ENCODE data around the gene PLXNA2.
A peak's percentile ranks its signal among the peaks of the same experiment; 100 is the strongest.

The PLXNA2 gene

DNA sequence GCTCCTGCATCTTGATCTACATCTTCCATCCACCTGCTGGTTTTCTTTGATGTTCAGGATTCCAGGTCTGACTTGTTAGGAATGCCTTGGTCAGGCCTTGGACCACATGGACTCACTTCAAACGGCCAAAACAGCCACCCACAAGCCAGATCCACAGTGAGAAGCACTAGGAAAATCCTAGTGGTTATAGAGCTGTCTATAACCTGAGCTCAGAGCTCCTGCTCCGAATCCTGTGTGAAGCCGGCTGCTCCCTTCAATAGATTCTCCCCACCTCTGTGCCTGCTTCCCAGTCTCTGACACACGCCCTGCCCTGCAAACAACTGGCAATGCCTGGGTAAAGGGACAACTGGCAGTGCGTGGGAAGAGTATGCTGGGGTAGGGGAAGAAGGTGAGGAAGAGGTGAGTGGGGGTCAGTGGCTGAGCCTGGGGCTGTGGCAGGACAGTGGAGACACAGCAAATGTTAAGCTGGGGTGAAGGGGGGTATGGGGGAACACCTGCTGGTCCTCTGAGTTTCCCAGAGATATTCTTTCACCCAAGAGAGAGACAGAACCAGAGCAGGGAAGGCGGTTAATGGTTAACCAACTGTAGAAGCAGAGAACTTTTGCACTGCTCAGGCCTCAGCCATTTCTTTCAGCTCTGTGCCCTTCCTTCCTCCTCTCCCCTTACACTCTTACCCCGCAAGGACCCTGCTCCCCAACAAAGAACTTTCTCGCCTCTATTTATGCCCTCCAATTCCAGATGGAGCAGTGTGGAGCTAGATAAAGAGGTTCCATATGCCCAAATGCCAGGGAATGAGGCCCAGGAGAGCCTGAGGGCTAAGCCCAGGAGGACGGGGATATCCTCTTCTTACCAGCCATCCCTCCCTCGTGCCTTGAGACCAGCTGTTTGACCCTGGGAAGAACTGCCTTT lies 4.5 kb downstream of the PLXNA2 start:
- no peak for DNase-seq

DNA sequence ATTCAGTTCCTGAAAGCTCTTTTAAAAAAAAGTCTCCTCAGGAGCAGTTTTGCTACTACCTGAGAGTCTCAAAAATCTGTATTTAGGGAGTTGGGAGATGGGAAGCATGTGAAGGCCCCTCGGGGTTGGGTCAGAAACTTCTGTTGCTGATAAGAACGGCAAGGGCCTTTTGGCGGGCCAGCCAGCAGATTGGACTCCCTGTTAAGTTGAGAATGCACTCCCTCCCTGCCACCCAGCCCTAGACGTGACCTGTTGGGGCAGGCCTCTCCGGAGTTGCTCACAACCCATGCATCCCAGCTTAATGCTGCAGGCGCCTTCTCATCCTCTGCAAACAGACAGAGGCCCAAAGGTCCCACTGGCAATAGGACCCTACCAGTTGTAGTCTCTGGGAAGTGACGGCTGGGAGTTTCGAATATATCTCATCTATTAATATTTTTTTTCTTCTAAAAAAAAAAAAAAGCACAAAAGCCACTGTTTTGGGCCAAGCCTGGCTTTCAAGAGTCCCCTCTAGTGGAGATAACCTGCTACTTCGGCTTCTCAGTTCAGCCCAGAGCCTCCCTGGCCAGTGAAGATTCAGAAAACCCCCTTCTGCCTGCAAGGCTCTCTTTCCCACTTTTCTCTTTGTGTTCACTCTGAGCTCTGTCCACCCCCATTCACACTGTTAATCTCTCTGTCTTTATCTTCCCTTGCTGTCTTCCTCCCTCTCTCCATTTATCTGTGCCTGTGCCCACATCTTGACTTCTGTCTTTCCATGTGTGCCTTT lies 5.3 kb downstream of the PLXNA2 start:
- DNase-seq: peak in 1 of 2 experiments; percentile 43

DNA sequence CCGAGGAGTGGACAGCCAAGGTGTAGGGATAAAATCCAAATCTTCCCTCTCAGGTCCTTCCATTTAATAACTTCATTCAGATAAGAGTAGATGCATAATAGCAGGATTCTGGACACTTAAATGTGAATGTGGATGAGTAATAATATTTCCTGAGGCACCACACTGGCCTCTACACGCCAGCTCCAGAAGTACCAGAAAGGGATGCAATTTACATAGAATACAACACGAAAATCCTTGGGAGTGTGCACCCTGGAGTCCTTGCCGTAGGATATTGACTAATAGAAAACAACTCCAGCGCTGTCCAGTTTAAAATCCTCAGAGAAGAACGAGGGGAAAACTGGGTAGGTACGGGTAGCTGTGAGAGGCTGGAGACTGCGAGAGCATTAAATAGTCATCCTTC lies 6.9 kb downstream of the PLXNA2 start:
- DNase-seq: no peak

DNA sequence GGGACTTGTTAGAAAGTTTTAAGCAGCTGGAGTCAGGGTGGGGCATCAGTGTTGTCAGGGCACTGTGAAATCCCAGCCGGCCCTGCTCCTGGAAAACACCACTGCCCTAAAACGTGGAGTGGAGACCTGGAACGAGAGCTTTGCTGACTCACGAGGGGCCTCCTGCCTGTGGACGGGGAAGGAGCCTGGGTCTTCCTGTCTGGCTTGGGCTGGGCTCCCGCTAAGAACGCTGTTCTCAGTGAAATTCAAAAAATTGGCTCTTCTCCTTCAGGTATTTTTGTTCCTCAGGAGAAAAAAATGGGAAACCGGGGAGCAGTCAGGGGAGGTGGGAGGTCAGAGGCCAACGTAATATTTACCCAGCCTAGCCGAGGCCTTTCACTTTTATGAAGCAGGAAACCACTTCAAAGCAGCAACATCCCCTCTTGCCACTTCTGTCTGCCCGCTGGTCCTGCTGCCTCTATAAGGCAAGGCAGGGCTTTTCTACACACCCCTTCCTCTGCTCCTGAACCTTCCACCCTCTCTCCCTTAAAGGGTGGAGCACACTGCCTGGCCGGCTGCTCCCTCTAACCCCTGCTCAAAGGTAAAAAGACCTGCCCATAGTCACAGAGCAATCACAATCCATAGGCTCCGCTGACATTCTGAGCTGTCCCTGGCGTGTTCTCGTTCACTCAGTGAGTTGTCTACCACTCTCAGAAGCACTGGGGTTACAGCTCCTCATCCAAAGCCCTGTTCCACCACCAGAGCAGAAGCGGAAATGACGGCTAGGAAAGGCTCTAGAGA lies 8.0 kb downstream of the PLXNA2 start:
- DNase-seq: no peak

DNA sequence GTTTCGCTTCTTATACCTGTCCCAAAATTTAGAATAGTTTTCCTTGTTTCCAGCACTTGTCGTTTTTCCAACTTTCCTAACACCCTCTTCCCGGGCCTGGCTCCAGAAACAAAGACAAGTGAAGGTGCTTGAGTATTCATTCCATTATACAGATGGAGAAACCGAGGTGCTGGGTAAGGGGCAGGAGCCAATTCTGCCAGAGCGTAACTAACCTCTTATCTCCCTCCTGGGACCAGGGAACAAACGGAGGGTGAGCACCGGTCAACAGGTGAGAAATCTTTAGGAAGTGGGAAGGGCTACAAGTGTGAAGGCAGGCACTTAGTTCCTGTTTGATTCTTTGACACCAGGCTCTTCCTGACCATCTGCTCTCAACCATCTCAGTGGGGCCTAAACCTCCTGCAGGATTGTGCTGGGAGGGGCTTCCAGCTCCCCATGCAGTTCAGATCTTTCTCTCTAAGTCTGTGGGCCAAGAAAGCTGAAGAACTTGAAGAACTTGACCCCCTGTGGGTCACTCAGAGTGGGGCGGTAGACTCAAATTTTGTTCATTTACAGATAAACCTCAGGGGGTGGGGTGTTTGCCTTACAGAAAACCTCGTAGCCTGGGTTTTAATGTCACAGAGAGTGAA lies 8.7 kb downstream of the PLXNA2 start:
- no peak for DNase-seq

DNA sequence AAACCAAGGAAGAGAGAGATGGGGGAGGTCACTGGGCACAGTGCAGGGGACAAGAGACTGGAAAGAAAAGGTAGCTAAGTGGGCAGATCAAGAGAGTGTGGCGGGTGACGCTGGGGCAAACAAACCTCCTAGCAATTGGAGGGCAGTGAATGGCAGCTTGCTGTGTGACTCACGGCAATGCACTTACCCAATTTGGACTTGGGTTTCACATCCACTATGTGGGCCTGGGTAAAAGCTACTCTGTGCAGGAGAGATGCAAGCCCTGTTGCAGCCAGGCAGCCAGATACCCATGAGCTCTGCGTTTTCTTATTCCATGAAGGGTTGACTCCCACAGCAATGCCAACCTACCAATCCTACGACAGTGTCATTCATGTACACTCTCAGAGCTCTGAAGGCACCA lies 9.5 kb downstream of the PLXNA2 start:
- DNase-seq: no peak

DNA sequence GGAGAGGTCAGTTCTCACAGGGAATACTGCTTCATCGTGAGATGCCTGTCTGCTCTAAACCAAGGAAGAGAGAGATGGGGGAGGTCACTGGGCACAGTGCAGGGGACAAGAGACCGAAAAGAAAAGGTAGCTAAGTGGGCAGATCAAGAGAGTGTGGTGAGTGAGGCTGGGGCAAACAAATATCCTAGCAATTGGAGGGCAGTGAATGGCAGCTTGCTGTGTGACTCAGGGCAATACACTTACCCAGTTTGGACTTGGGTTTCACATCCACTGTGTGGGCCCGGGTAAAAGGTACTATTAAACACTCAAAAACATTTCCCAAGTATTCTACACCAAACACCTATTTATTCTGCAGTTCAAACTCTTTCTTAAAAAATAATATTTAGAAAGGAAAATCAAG lies 10.2 kb downstream of the PLXNA2 start:
- no peak for DNase-seq

DNA sequence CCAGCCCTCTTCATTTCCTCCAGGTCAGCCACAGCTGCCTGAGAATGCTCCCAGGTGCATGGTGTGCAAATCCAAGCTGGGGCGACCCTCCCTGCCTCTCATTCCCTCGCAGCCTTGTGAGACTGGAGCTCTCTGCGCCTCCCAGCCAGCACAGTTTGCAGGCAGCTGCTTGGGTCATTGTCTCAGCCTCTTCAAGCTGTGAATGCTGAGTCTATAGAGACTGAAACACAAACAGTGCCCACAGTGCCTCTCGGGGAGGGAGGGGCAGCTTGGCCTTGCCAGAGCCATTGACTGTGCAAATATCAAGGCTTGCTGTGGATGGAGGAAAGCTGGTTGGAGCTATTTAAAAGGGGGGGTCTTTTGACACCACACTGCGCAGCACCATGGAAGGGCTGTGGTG lies 10.6 kb downstream of the PLXNA2 start:
- no peak for DNase-seq

DNA sequence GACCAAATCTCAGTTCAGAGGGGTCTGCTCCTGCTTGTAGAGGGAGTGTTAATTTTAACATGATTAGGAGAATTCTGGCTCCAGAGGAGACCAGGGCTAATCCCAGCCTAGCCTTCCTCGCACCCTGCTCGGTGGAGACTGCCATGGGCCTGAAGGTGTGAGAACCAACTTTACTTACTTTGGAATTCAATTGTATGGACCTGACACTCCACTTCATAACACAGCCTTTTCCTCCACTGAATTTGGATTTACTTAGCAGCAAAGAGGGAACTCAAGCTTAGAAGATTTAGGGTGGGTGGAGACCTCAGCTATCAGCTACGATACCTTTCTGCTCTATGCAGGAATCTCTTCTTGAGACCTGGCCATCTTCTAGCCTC lies 11.5 kb downstream of the PLXNA2 start:
- no peak for DNase-seq

DNA sequence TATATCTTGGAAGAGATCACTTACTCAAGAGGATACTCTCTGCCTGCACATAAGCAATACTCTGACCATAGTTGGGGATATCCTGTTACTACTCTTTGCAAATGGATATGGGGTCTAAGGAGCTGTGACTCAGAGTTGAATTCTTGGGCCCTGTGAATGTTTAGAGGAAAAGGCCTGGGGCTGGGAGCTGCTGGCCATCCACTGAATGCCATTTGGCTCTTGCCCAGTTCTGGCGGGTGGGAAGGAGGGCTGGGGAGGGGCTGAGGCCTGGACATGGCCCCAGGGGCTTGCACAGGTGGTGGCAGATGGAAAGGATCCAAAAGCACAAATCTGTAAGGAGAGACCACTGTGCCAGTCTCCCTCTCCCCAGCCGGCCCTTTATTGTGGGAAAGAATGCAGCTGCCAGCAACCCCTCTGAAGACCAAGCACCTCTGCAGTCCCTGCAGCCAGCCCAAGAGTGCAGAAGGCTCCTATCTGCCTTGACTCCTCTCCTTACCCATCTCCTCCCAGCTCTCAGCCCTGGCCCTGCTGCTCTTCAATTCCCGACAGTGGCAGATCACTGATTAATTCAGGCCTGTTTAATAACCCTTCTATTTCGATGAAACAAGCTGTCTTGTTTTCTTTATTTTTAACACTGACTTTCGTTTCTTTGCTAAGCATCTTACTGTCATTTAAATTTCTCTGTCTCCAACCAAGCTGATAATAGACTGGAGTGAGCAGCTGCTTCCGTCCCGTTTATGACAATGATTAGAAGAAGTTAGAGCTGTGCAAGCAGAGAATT lies 12.1 kb downstream of the PLXNA2 start:
- DNase-seq: no peak

DNA sequence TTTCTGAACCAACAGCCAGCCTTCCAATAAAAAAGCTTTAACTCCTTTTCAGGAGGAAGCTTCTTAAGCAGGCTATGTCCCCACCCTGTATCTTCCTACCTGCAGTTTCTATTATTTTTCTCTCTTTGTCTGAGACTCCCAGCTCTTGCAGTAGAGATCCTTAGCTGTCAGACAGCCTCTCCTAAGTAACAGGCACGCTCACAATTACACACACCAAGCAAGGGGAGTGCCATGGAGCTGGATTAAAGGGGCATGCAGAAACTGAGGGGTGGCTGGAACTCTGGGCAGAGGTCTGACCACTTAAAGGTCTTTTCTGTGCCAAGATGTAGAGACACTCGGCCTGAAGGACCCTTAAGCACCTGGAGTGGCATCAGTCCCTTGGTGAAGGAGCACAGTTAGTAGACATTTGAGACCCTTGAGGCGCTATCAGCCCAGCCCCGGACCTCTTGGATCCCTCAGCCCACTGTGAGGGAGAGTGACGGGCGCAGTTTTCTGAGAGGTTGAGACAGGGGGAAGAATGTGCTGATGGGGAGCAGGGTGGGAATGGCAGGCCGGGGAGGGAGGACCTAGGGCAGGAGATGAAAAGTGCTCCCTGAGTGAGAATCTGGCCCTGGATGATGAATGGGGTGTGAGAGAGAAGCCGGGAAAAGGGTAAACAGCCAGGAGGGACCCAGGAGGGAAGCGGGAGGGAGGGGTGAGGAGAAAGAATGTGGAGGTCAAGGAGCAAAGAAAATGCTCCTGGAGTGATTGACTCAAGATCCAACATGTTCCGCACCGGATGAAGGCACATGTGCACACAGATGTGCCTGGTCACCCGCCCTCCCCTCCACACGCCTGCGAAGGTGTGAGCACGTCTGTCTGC lies 13.3 kb downstream of the PLXNA2 start:
- DNase-seq: no peak

DNA sequence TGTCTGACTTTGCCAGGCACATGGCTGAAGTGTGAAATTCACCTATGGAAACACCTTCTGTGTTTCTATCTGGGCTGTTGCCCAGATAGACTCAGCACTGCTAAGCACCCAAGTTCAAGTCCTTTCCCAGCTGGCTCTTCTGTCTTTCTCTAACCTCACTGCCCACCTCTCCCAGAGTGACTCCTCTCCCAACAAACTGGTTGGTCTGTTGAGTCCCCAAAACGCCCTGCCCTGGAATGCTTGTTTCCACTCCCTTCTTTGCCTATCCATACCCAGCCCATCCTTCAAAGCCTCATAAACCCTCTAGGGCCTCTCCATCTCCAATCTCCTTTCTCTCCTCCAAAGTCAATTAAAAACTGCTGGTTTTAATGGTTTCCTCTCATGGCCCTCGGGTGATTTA lies 15.6 kb downstream of the PLXNA2 start:
- no peak for DNase-seq

DNA sequence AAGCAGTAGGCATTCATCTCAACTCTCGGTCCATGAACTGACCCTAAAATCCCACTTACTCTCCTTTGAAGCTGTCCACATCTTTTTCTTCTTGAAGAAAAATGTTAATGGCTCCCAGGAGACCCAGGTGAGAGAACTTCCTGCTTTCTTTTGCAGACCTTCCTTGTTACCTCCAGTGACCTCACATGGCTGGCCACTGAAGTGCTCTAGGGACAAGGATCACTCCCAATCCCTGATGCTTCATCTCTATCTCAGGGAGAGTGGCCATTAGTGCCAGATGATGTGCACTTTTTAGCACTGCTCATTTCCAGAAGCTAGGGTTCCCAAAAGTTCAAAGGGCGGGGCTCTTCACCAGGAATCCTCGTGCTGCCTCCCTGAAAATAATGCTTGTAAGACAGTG lies 16.2 kb downstream of the PLXNA2 start:
- no peak for DNase-seq

DNA sequence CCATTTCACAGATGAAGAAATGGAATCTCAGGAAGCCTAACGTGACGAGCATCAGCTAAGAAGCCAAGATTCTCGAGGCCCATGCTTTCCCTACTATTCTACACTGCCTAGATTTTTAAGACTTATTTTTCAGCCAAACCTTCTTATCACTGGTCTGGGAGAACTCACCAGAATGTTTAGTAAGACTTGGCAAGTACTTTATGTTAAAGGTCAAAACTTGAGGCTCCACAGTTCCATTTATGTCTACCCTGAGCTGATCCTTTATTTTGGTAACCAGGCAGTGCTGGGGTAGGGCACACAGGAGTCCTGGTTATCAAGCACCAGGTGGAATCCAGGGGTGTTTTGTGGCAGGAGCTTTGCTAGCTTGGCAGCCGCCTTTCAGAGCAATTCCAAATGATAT lies 16.8 kb downstream of the PLXNA2 start:
- no peak for DNase-seq

DNA sequence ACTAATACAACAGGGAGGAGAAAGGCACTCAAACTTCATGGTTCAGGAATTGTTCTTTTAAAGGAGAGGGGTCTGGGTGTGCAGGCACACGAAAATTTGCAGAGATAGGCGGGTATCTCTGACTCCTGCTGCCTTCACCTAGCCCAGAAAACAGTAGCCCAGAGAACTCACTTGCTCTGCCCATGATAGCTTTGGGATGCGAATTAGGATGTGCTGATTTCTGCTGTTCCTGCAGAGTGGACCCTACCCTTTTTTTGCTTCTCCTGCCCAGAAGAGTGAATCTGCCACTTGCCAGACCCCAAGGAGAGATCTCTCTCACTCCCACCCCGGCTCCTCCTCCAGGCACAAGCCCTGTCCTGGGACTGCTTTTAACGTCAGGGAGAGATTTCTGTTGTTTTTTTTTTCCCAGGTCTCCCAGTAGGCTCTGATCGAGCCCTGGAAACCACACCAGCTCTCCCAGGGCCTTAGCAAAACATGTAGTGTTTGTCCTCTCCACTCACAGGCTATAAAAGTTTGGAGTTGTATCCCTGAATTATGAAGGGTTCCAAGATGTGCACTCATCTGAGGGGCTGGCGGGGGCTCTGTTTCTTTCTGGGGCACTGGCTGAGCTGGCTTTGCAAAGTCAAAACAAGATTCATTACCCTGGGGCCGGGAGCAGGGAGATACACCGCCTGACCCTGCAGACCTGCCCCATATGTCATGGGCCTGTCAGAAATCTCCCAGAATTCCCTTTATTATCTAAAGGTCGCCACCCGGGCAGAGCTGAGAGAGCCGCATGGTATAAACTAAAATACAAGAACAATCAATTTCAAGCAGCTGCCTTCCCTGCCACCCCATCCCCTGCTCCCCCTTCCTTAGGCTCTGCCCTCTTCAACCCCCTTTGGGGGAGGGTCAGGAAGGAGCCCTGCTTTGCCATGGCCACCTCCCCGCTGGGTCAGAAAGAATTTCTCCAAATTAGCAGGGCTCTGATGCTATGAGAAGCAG lies 17.9 kb downstream of the PLXNA2 start:
- DNase-seq: no peak

DNA sequence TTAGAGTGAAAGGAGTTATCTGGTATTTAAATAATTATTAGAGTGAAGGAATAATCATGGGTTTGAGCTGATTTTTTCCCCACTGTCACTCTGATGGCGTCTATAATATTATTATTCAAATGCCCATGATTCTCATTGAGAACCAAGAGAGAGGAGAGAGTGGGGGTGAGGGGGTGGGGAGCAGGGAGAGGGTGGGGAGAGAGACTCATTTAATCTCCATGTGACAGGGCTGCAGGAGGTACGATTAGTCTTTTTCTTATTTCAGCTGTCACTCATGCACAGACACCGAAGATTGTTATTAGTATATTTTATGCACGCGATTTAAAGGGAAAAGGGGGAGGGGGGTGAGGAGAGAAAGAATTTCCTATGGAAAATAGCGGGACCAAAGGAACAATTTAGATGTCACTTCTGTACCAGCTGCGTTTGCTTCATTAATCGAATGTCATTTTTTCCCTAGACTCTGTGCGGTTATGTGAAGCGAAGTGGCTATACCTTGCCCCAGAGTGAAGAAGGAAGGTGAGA lies 19.9 kb downstream of the PLXNA2 start:
- no peak for DNase-seq

DNA sequence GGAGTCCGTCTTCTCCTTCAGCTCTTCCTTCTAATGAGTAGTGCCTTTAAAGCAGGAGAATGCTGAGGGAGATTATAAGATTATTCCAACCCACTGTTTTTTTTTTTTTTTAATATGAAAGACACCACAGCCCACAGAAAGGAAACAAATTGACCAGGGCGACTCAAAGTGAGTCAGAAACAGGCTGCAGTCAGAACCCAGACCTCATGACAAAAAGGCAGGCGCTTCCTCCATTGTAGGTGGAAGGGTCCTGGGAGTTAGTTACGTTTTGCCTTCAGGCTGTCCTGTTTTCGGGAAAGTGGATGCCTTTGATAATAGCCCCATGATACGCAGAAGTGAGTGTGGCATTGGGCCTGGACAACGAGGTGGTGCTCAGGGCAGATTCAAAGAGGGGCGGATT lies 21.0 kb downstream of the PLXNA2 start:
- DNase-seq: no peak

DNA sequence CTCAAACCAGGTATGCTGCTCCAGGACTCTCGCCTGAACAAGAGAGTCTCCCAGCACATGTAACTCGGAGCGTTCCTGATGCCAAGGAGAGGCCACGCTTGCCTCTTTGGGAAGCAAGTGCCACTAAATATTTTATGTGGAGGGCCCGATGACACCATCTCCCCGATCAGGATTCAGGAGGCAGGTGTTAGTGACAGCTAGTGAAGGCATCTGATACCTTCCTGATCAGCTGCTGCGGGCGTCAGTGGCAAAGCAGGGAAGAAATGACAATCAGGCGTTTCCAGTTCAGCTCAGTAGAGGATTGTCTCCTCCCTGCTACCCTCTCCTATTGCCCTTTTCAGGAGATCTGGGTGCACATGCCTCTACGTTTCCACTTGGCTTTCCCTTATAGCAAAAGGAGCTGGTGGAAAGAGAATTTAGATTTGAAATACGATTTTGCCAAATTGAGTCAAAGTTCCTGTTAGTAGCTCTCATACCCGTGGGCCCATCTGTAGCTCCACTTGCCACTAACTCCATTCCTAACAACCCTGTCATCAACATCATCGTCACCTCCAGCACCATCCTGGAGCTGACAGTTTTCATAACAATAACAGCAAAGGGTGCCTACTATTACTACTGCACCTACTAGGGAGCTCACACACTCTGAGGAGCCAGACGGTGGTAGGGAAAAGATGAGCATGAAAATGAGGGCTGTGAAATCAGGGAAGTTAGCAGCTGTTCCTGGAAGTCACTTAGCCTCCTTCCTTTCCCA lies 21.6 kb downstream of the PLXNA2 start:
- no peak for DNase-seq

DNA sequence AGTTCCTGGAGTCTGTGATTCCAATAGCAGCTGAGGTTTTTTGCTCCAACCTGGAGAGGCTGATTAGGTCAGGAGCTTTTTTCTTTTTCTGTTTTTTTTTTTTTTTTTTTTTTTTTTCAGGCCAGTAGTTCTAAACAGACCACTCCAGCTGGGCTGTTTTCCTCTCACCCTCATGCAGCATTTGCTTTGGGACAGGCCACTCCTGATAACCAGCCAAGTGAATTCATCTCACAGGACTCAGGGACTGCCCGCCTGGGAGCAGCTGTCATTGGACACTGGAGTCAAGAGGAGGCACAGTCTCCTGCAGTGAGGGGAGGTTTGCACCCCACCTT lies 22.9 kb downstream of the PLXNA2 start:
- no peak for DNase-seq

All from SW 1271 (cell line).